HEK293 (cell line): ENCODE results near the gene CD81.

Experiments
- REPIN1 ChIP-seq: fragments of 450-650 bp; formaldehyde crosslinking; IDR thresholded peaks from 2 replicates; pipeline ENCODE4 v1.5.1; 2017; ENCODE audit warnings: missing biosample characterization, missing genetic modification characterization, low read depth
- ZFHX2 ChIP-seq: fragments of 450-650 bp; formaldehyde crosslinking; conservative IDR thresholded peaks from 2 replicates; pipeline ENCODE4 v1.5.1; 2016; ENCODE audit warnings: missing biosample characterization, missing genetic modification characterization
- ZNF155 ChIP-seq: fragments of 450-650 bp; formaldehyde crosslinking; IDR thresholded peaks from 2 replicates; pipeline ENCODE4 v1.5.1; 2016; ENCODE audit warnings: missing biosample characterization, missing genetic modification characterization
- ZNF24 ChIP-seq: fragments of 450-650 bp; formaldehyde crosslinking; IDR thresholded peaks from 2 replicates; pipeline ENCODE4 v1.5.1; 2016; ENCODE audit warnings: missing biosample characterization, missing genetic modification characterization
- ZNF600 ChIP-seq: fragments of 450-650 bp; formaldehyde crosslinking; IDR thresholded peaks from 2 replicates; pipeline ENCODE4 v1.5.1; 2016; ENCODE audit warnings: missing biosample characterization, missing genetic modification characterization
- ZNF670 ChIP-seq: fragments of 450-650 bp; formaldehyde crosslinking; IDR thresholded peaks from 2 replicates; pipeline ENCODE4 v1.5.1; 2016; ENCODE audit warnings: missing biosample characterization, missing genetic modification characterization, low read depth
- TF ChIP-seq, protein P1 (sequence below): fragments of 450-650 bp; formaldehyde crosslinking; IDR thresholded peaks from 2 replicates; pipeline ENCODE4 v1.5.1; 2016; ENCODE audit warnings: missing biosample characterization, missing genetic modification characterization

GRCh38 chr11:2345050-2345449 lies 32.1 kb upstream of the CD81 start:
- TF ChIP-seq, protein P1, sequence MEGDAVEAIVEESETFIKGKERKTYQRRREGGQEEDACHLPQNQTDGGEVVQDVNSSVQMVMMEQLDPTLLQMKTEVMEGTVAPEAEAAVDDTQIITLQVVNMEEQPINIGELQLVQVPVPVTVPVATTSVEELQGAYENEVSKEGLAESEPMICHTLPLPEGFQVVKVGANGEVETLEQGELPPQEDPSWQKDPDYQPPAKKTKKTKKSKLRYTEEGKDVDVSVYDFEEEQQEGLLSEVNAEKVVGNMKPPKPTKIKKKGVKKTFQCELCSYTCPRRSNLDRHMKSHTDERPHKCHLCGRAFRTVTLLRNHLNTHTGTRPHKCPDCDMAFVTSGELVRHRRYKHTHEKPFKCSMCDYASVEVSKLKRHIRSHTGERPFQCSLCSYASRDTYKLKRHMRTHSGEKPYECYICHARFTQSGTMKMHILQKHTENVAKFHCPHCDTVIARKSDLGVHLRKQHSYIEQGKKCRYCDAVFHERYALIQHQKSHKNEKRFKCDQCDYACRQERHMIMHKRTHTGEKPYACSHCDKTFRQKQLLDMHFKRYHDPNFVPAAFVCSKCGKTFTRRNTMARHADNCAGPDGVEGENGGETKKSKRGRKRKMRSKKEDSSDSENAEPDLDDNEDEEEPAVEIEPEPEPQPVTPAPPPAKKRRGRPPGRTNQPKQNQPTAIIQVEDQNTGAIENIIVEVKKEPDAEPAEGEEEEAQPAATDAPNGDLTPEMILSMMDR (tag by site-specific recombination): no peak
- TF ChIP-seq REPIN1 (tag by site-specific recombination) (no peak), ZNF155 (tag by site-specific recombination) (no peak), ZFHX2 (tag by site-specific recombination) (no peak), ZNF600 (no peak), ZNF24 (tag by site-specific recombination) (no peak), ZNF670 (tag by site-specific recombination) (no peak)
